Liver (tissue), 9 donors: Measurements from ENCODE around the gene ERMP1. TPM values are rescaled to one million over a fixed set of nuclear protein-coding genes. Genes with fewer than 3 reads are reported as not detected.
"Not testable (repeated sequence)": the region's sequence is repeated elsewhere in the genome, so short reads cannot be mapped to it uniquely, and the experiment has no call there.

ENCODE experiments used
- DNase-seq: peaks from one replicate; pipeline ENCODE4 v3.0.0-alpha.2; 2017; ENCODE audit warnings: low spot score
- H3K27ac ChIP-seq, 2 donors: one replicate each; pipeline ENCODE4 v1.7.0; 2013; ENCODE audit warnings: inconsistent platforms in 2 of 2, low read length in 2 of 2, control low read depth in 1 of 2, low read depth in 1 of 2, mild to moderate bottlenecking in 1 of 2
- H3K27me3 ChIP-seq, 4 donors: one replicate each; pipeline versions ENCODE4 v1.6.1 to v1.7.0; 2013; ENCODE audit warnings: low read length in 3 of 4, inconsistent platforms in 1 of 4, mild to moderate bottlenecking in 1 of 4, moderate library complexity in 1 of 4; ENCODE audit not compliant: control insufficient read depth in 4 of 4, insufficient read depth in 4 of 4
- H3K36me3 ChIP-seq, 4 donors: one replicate each; pipeline versions ENCODE4 v1.6.1 to v1.7.0; 2013; ENCODE audit warnings: low read length in 3 of 4, mild to moderate bottlenecking in 3 of 4, low read depth in 1 of 4, moderate library complexity in 1 of 4; ENCODE audit not compliant: control insufficient read depth in 4 of 4, insufficient read depth in 3 of 4
- H3K4me1 ChIP-seq, 4 donors: one replicate each; pipeline versions ENCODE4 v1.6.1 to v1.7.0; 2013; ENCODE audit warnings: low read length in 3 of 4, mild to moderate bottlenecking in 3 of 4, moderate library complexity in 1 of 4; ENCODE audit not compliant: control insufficient read depth in 4 of 4, insufficient read depth in 4 of 4
- H3K4me3 ChIP-seq, 3 donors: one replicate each; pipeline versions ENCODE4 v1.6.1 to v1.7.0; 2013; ENCODE audit warnings: low read length in 3 of 3, control low read depth in 1 of 3, low read depth in 1 of 3, mild to moderate bottlenecking in 1 of 3
- H3K9ac ChIP-seq, 2 donors: one replicate each; pipeline ENCODE4 v1.7.0; 2013; ENCODE audit warnings: low read length in 2 of 2, mild to moderate bottlenecking in 2 of 2, moderate library complexity in 2 of 2, control low read depth in 1 of 2, low read depth in 1 of 2
- H3K9me3 ChIP-seq, 4 donors: one replicate each; pipeline versions ENCODE4 v1.6.1 to v1.7.0; 2013; ENCODE audit warnings: low read length in 3 of 4; ENCODE audit not compliant: control insufficient read depth in 4 of 4
- CTCF ChIP-seq: fragments of 150-350 bp; IDR thresholded peaks from 2 replicates; pipeline ENCODE4 v1.5.1; 2017; ENCODE audit warnings: improper control_type of control experiment, low read depth, low read length; ENCODE audit not compliant: missing input control
- FOXA2 ChIP-seq: IDR thresholded peaks from 2 replicates; pipeline ENCODE4 v1.6.1; 2016; ENCODE audit warnings: antibody characterized with exemption
- GABPA ChIP-seq, 2 donors: IDR thresholded peaks in 1 of 2; conservative IDR thresholded peaks in 1 of 2; 2 replicates each; pipeline ENCODE4 v1.6.1; 2016; ENCODE audit warnings: antibody characterized with exemption in 2 of 2, mild to moderate bottlenecking in 1 of 2, moderate library complexity in 1 of 2
- RAD21 ChIP-seq, 2 donors: IDR thresholded peaks; 2 replicates each; pipeline ENCODE4 v1.6.1; 2016; ENCODE audit warnings: antibody characterized with exemption in 2 of 2, mild to moderate bottlenecking in 2 of 2
- SP1 ChIP-seq: IDR thresholded peaks from 2 replicates; pipeline ENCODE4 v1.6.1; 2018; ENCODE audit warnings: antibody characterized with exemption, mild to moderate bottlenecking
- TAF1 ChIP-seq: conservative IDR thresholded peaks from 2 replicates; pipeline ENCODE4 v1.6.1; 2016; ENCODE audit warnings: antibody characterized with exemption, mild to moderate bottlenecking
- WGBS: extraction: QIAGEN DNeasy Blood & Tissue Kit; methylation state at CpG from one replicate; pipeline ENCODE4 v1.1.7; 2013; 5-methylcytosine and 5-hydroxymethylcytosine counted together
- polyA plus RNA-seq, 2 donors: library from polyadenylated mRNA; stranded (reverse) in 1 of 2; unstranded in 1 of 2; fragments of 200-250 nt in 1 of 2; fragments of >200 nt in 1 of 2; fragmentation: Nextera tagmentation in 1 of 2; extraction: Ambion mirVana in 1 of 2; gene quantifications; one replicate each; pipeline versions ENCODE4 v1.2.1 to v1.2.3, GENCODE V29; 2013 to 2015
- total RNA-seq, 2 donors: library from RNA; depleted of rRNA; stranded (reverse); fragments of >200 nt; gene quantifications; one replicate each; pipeline ENCODE4 v1.2.3, GENCODE V29; 2014
- TF ChIP-seq, protein P1 (sequence below): IDR thresholded peaks from 2 replicates; pipeline ENCODE4 v1.6.1; 2016; ENCODE audit warnings: antibody characterized with exemption
- donor health status: healthy.
- donor health status: healthy.
- donor health status: healthy.
- donor health status: healthy.
- donor health status: healthy.

ERMP1 gene, protein sequence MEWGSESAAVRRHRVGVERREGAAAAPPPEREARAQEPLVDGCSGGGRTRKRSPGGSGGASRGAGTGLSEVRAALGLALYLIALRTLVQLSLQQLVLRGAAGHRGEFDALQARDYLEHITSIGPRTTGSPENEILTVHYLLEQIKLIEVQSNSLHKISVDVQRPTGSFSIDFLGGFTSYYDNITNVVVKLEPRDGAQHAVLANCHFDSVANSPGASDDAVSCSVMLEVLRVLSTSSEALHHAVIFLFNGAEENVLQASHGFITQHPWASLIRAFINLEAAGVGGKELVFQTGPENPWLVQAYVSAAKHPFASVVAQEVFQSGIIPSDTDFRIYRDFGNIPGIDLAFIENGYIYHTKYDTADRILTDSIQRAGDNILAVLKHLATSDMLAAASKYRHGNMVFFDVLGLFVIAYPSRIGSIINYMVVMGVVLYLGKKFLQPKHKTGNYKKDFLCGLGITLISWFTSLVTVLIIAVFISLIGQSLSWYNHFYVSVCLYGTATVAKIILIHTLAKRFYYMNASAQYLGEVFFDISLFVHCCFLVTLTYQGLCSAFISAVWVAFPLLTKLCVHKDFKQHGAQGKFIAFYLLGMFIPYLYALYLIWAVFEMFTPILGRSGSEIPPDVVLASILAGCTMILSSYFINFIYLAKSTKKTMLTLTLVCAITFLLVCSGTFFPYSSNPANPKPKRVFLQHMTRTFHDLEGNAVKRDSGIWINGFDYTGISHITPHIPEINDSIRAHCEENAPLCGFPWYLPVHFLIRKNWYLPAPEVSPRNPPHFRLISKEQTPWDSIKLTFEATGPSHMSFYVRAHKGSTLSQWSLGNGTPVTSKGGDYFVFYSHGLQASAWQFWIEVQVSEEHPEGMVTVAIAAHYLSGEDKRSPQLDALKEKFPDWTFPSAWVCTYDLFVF
- total RNA-seq (10 to 100 TPM; 14.7 to 19.5 TPM), polyA plus RNA-seq (1 to 10 TPM; 2.7 to 4.6 TPM)

- 2% methylated on average over 95 of the region's 95 CpGs for WGBS
- TF ChIP-seq SP1 (peak; percentile 45), FOXA2 (no peak), RAD21 (IDR thresholded peaks at IDR 0.05) (peak; percentile 49 to 74), GABPA (IDR thresholded peaks at IDR 0.05 in 1 of 2, conservative IDR thresholded peaks at IDR 0.05 in 1 of 2) (no peak), CTCF (peak; percentile 80), TAF1 (peak; percentile 50)
- TF ChIP-seq, protein P1, sequence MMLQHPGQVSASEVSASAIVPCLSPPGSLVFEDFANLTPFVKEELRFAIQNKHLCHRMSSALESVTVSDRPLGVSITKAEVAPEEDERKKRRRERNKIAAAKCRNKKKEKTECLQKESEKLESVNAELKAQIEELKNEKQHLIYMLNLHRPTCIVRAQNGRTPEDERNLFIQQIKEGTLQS, result no peak
- DNase-seq, result peak; percentile 88
- Histone ChIP-seq H3K4me1 (peaks cover 0 to 29% (median 16%) of the 10 kb centered on the region in 4 donors), H3K4me3 (peak within 1 kb of the TSS; percentile 72 to 90 (median 74)), H3K36me3 (peaks cover 0 to 2% (median under 1%) of the 10 kb centered on the region in 4 donors), H3K9me3 (no peaks in the 10 kb centered on the region), H3K9ac (peak within 1 kb of the TSS; percentile 48 to 55), H3K27me3 (no peaks in the 10 kb centered on the region), H3K27ac (peak within 1 kb of the TSS; percentile 52 to 64)
Measured at GRCh38 chr9:5832538-5833529, at the start of gene ERMP1. Gene ERMP1 (minus strand): TSS chr9:5833117. CDS start chr9:5833027, 90 bp downstream.

DNA sequence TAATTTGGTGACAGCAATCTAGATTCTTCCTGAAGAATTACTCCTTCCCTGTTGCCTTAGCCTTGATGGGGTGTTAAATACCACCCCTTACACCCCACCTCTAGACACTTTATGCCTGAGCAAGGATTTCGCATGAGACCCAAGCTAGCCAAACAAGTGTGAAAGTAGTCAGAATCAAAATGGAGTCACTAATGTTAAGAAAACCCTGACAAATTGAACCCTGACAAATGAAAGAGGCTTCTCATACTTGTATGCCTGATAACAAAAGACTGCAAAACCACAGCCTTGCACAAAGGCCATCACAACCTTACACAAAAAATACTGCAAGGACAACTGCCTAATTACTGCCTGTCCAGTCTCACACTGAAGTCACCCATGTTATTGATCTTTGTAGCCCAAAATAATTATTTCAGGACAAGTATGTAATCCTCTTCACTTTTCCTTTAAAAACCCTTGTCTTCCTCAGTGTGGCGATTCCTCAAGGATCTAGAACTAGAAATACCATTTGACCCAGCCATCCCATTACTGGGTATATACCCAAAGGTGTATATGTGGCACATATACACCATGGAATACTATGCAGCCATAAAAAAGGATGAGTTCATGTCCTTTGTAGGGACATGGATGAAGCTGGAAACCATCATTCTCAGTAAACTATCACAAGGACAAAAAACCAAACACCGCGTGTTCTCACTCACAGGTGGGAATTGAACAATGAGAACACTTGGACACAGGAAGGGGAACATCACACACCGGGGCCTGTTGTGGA lies 49.5 kb upstream of the ERMP1 start:
- 91% methylated on average over 5 of the region's 5 CpGs for WGBS
- H3K4me1 ChIP-seq, H3K27me3 ChIP-seq, DNase-seq, H3K9ac ChIP-seq, H3K36me3 ChIP-seq, H3K27ac ChIP-seq, H3K4me3 ChIP-seq, H3K9me3 ChIP-seq: not testable (repeated sequence)
